ENCODE data around the gene MGP. TPM values are rescaled to one million over a fixed set of nuclear protein-coding genes. Genes with fewer than 3 reads are reported as not detected.

Gene MGP
- total RNA-seq, 1 experiment from 2014 or later: 0.72 TPM

DNA sequence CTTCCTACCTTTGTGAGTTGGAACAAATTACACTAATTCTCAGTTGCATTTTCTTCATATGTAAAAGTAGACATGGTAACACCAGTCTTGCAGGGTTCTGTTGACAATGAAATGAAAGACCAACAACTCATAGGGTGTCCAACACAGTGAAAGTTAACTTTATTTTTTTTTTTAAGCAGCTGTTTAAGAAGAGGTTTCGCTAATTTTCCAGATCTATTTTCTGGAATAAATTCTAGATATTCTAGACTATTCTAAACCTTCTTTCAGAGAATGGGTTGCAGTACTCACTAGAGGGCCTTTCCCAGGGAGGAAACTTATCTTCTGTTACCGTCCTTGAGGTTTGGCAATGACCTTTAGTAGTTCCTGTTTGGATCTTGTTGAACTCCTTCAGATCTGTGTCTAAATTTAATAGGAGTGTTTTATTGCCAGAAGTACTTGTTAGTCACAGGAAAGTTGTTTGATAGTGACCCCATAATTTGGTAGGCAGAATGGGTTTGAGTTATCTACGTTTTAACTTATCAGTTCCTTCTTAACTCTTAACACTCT lies 39.5 kb downstream of the MGP start:
- BruUV-seq (replicated peaks): no TSS peak
- H3K36me3 ChIP-seq (ENCODE audit: control insufficient read depth, insufficient read depth, low read length): no peaks in the 10 kb centered on the region
- no peak overlapping the region for H3K27ac ChIP-seq (ENCODE audit: low read length)
- intact Hi-C loops (cut with micrococcal nuclease; ENCODE audit: unreplicated experiment): loop anchor here (10.0 kb wide), 1 partner anchor 379 kb away; the partner anchor contains the start of gene RERG
- ChIA-PET CTCF (interaction anchor here (0.6 kb wide), 1 partner anchor 137 kb away, joined by 3 read pairs; no protein-coding TSS in a partner anchor), POLR2A (interaction anchor here (0.5 kb wide), 1 partner anchor 70 kb away, joined by 4 read pairs; no protein-coding TSS in a partner anchor)
- ATAC-seq: no peak
- H3K4me1 ChIP-seq (ENCODE audit: control insufficient read depth, insufficient read depth, low read length): no peaks in the 10 kb centered on the region
- H3K27me3 ChIP-seq (ENCODE audit: control insufficient read depth, insufficient read depth, low read length): no peaks in the 10 kb centered on the region
- DNase-seq (ENCODE audit: low read depth, low spot score): no peak
- no peak for TF ChIP-seq TCF7L2 (IDR thresholded peaks at IDR 0.05; ENCODE audit: low read depth, low read length)
- TF ChIP-seq, protein P1, sequence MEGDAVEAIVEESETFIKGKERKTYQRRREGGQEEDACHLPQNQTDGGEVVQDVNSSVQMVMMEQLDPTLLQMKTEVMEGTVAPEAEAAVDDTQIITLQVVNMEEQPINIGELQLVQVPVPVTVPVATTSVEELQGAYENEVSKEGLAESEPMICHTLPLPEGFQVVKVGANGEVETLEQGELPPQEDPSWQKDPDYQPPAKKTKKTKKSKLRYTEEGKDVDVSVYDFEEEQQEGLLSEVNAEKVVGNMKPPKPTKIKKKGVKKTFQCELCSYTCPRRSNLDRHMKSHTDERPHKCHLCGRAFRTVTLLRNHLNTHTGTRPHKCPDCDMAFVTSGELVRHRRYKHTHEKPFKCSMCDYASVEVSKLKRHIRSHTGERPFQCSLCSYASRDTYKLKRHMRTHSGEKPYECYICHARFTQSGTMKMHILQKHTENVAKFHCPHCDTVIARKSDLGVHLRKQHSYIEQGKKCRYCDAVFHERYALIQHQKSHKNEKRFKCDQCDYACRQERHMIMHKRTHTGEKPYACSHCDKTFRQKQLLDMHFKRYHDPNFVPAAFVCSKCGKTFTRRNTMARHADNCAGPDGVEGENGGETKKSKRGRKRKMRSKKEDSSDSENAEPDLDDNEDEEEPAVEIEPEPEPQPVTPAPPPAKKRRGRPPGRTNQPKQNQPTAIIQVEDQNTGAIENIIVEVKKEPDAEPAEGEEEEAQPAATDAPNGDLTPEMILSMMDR (IDR thresholded peaks at IDR 0.05): no peak
- TF ChIP-seq REST (IDR thresholded peaks at IDR 0.05; ENCODE audit: insufficient read depth in 1 of 2, low read depth in 2 of 2, low read length in 1 of 2): no peak
- H3K4me3 ChIP-seq (ENCODE audit: low read depth in 2 of 2, low read length in 2 of 2): no peak overlapping the region
- no peaks in the 10 kb centered on the region for H3K9me3 ChIP-seq (ENCODE audit: control insufficient read depth, insufficient read depth, low read depth, low read length)
- in situ Hi-C loops (cut with HindIII; ENCODE audit: low pct_unique_long_range_greater_than_20kb, low sequenced_read_pairs): no loop called here

GRCh38 chr12:14845350-14845750 lies 40.3 kb downstream of the MGP start:
- Histone ChIP-seq H3K4me1 (ENCODE audit: control insufficient read depth, insufficient read depth, low read length) (no peaks in the 10 kb centered on the region), H3K27me3 (ENCODE audit: control insufficient read depth, insufficient read depth, low read length) (no peaks in the 10 kb centered on the region), H3K36me3 (ENCODE audit: control insufficient read depth, insufficient read depth, low read length) (no peaks in the 10 kb centered on the region), H3K4me3 (ENCODE audit: low read depth in 2 of 2, low read length in 2 of 2) (no peak overlapping the region), H3K27ac (ENCODE audit: low read length) (no peak overlapping the region), H3K9me3 (ENCODE audit: control insufficient read depth, insufficient read depth, low read depth, low read length) (no peaks in the 10 kb centered on the region)
- no peak for DNase-seq (ENCODE audit: low read depth, low spot score)
- TF ChIP-seq, protein P1 (IDR thresholded peaks at IDR 0.05): peak; percentile 64
- no peak for TF ChIP-seq SIN3A (IDR thresholded peaks at IDR 0.05; ENCODE audit: borderline replicate concordance, insufficient read depth, low read depth, low read length)
- POLR2A ChIA-PET: no interaction called here
- 0 out of 2 replicates have a peak, but pooled peaks have one; percentile 60 for ATAC-seq
- intact Hi-C loops (cut with micrococcal nuclease; ENCODE audit: unreplicated experiment): loop anchor here (1.0 to 10.0 kb wide), 2 partner anchors 151 to 379 kb away; partner anchors contain the start of gene RERG
- in situ Hi-C loops (cut with HindIII; ENCODE audit: low pct_unique_long_range_greater_than_20kb, low sequenced_read_pairs): no loop called here
- CTCF ChIA-PET: interaction anchor here (0.6 kb wide), 1 partner anchor 138 kb away, joined by 3 read pairs; no protein-coding TSS in a partner anchor
- BruUV-seq (replicated peaks): no TSS peak

All from Panc1 (cell line).